ENCODE measurements around the gene IRAK2.

IRAK2 gene

DNA sequence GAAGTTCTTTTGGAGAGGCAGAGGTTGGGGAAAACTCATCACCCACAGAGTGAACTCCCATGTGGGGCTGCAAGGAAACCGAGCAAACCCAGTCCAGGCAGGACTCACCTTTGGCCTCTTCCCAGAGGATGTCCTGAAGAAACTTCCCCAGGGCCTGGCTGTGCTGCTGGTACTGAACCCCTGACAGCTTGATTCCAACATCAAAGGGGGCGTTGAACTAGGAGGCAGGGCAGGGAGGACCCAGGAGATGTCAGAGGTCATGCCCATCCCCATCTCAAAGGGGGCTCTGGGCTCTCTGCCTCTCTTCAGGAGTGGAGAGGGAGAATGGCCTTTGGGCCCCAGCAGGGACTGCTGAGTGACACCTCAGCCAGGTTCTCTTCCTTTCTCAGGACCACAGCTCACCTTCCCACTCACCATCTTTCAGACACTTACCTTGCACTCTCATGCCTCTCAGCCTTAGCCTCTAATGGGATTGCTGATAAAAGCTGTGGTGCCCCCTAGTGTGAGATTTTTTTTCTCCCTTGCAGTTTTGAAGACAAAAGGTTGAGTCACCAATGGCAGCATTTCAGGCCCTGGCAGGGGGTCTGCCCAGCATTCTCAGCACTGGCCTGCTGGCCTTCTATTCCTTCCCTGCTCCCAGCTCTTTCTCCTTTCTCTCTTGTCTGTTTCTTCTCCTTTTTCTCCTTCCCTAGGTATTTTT is 122.0 kb downstream of the IRAK2 start:
- peak; percentile 71 for DNase-seq

- no peak for DNase-seq
Measured at GRCh38 chr3:10287936-10288574, 123.3 kb downstream of the IRAK2 start.

- no peak for DNase-seq
Measured at GRCh38 chr3:10288575-10288960, 123.8 kb downstream of the IRAK2 start.

DNA sequence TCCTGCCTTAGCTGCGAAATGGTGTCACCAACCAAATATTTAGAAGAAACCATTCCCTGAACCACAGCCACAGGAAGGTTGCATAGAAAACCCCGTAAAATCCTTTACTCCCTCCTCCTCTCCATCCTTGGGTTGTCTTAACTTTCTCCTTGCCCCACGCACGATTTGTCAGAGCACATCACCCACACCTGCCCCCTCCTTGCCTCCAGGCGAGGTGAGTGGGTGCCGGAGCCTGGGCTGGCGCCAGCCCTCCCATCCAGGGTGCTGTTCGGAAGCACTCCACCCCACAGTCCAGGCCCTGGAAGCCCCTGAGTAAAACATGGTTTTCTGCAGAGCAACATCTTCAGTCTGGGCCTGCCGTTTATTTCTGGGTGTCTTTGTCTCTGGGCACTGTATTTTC is 124.4 kb downstream of the IRAK2 start:
- DNase-seq = no peak

- DNase-seq = no peak
Measured at GRCh38 chr3:10289787-10290355, 125.2 kb downstream of the IRAK2 start.

- DNase-seq = no peak
Measured at GRCh38 chr3:10290481-10291176, 125.9 kb downstream of the IRAK2 start.

- no peak for DNase-seq
Measured at GRCh38 chr3:10291641-10292040, 126.9 kb downstream of the IRAK2 start.

DNA sequence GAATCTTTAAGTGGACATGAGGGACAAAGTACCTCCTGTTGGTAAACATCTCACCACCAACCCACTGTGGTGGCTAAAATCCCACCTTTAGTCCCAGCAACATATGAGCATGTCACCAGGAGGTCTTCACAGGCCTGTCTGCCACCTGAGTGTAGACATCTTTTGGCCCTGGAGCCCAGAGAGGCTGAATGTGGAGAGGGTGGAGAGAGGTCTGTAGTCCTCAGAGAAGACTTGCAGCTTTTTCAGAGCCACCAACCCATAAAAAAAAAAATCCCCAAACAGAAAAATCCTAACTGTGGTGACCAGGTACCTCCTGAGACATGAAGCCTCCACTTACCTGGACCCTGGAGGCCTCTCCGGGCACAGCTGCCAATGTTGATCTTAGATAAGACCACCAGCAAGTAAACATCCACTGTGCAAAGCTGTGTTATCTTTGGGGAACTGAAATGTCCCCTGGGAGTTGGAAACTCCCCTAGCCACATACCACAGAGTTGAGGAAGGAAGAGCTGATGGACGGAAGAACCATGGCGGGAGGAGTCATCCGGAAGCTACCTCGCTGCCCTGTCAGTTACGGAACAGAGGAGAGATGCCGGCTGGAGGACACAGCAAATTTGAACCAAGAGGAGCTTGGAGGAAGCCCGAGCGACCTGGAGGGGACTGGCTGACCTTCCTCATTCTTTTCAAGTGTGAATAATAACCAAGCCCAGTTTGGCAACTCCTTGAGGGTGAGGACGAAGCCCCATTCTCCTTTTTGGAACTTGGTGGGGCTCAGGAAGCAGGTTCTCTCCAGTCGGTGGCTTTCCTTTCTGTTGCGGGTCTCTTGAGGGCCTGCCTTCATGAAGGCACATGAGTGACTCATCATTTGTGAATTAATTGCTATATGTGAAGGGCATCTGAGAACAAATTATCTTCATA is 128.0 kb downstream of the IRAK2 start, which contains the start of gene GHRL:
TSS of gene GHRL (minus strand) at position 443 of the 915 bp plus-strand sequence. CDS start 2,767 bp downstream, outside the sequence.
- DNase-seq = peak; percentile 24
